ENCODE data around the gene SLC9A7.

DNA sequence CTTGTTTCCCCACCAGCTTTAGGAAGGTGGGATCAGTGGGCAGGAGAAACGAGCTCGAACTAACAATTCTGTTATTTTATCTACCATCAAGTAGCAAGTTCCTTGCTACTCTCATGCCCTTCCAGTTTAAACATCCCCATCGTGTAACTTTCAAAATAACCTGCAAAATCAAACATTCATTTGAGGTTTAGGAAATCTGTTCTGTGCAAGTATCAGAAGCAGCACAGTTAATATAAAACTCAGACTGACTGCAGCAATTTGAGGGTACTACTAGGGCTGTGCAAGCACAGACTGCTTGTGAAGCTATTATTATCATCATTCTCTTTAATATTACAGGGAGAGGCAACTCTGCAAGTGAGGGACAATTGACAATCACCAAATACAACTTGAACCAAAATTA, 137.3 kb downstream of the SLC9A7 start:
- TF ChIP-seq, protein P1, sequence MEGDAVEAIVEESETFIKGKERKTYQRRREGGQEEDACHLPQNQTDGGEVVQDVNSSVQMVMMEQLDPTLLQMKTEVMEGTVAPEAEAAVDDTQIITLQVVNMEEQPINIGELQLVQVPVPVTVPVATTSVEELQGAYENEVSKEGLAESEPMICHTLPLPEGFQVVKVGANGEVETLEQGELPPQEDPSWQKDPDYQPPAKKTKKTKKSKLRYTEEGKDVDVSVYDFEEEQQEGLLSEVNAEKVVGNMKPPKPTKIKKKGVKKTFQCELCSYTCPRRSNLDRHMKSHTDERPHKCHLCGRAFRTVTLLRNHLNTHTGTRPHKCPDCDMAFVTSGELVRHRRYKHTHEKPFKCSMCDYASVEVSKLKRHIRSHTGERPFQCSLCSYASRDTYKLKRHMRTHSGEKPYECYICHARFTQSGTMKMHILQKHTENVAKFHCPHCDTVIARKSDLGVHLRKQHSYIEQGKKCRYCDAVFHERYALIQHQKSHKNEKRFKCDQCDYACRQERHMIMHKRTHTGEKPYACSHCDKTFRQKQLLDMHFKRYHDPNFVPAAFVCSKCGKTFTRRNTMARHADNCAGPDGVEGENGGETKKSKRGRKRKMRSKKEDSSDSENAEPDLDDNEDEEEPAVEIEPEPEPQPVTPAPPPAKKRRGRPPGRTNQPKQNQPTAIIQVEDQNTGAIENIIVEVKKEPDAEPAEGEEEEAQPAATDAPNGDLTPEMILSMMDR (conservative IDR thresholded peaks at IDR 0.05; ENCODE audit: low read depth in 2 of 2) = no peak
- no peak for TF ChIP-seq EZH2 (IDR thresholded peaks at IDR 0.05; ENCODE audit: low read depth, unreplicated experiment)
- no peak for TF ChIP-seq POLR2AphosphoS5 (IDR thresholded peaks at IDR 0.05; ENCODE audit: low read depth)
- TF ChIP-seq CREB1 (CRISPR knock-in tag; IDR thresholded peaks at IDR 0.05; ENCODE audit: low read depth) = no peak
- no peak for TF ChIP-seq EZH2phosphoT487 (IDR thresholded peaks at IDR 0.05; ENCODE audit: unreplicated experiment)
- TF ChIP-seq, protein P2, sequence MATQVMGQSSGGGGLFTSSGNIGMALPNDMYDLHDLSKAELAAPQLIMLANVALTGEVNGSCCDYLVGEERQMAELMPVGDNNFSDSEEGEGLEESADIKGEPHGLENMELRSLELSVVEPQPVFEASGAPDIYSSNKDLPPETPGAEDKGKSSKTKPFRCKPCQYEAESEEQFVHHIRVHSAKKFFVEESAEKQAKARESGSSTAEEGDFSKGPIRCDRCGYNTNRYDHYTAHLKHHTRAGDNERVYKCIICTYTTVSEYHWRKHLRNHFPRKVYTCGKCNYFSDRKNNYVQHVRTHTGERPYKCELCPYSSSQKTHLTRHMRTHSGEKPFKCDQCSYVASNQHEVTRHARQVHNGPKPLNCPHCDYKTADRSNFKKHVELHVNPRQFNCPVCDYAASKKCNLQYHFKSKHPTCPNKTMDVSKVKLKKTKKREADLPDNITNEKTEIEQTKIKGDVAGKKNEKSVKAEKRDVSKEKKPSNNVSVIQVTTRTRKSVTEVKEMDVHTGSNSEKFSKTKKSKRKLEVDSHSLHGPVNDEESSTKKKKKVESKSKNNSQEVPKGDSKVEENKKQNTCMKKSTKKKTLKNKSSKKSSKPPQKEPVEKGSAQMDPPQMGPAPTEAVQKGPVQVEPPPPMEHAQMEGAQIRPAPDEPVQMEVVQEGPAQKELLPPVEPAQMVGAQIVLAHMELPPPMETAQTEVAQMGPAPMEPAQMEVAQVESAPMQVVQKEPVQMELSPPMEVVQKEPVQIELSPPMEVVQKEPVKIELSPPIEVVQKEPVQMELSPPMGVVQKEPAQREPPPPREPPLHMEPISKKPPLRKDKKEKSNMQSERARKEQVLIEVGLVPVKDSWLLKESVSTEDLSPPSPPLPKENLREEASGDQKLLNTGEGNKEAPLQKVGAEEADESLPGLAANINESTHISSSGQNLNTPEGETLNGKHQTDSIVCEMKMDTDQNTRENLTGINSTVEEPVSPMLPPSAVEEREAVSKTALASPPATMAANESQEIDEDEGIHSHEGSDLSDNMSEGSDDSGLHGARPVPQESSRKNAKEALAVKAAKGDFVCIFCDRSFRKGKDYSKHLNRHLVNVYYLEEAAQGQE (IDR thresholded peaks at IDR 0.05; ENCODE audit: unreplicated experiment) = no peak
- no peak for TF ChIP-seq JUNB (IDR thresholded peaks at IDR 0.05; ENCODE audit: unreplicated experiment)
- TF ChIP-seq, protein P3, sequence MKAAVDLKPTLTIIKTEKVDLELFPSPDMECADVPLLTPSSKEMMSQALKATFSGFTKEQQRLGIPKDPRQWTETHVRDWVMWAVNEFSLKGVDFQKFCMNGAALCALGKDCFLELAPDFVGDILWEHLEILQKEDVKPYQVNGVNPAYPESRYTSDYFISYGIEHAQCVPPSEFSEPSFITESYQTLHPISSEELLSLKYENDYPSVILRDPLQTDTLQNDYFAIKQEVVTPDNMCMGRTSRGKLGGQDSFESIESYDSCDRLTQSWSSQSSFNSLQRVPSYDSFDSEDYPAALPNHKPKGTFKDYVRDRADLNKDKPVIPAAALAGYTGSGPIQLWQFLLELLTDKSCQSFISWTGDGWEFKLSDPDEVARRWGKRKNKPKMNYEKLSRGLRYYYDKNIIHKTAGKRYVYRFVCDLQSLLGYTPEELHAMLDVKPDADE (IDR thresholded peaks at IDR 0.05) = no peak
- no peak for TF ChIP-seq NANOG (IDR thresholded peaks at IDR 0.05; ENCODE audit: borderline replicate concordance)
- no peak for TF ChIP-seq STAT1 (IDR thresholded peaks at IDR 0.05; ENCODE audit: unreplicated experiment)
- TF ChIP-seq ZNF331 (CRISPR knock-in tag; IDR thresholded peaks at IDR 0.05; ENCODE audit: low read depth) = no peak
- TF ChIP-seq ZNF114 (CRISPR knock-in tag; IDR thresholded peaks at IDR 0.05) = no peak

Data from GM23338 (cell line).